DMS114 treated with DMSO at 0.1 percent for 48 hours (cell line): ENCODE results near the gene TRMT1.
"Not testable (repeated sequence)": the region's sequence is repeated elsewhere in the genome, so short reads cannot be mapped to it uniquely, and the experiment has no call there.

Source experiments
- DNase-seq: peaks from one replicate; lab custom pipeline; 2025; ENCODE audit not compliant: unreplicated experiment; lab: John Stamatoyannopoulos, UW

Gene TRMT1

GRCh38 chr19:13116282-13117175 is at the start of gene TRMT1:
Gene TRMT1 (minus strand): TSS chr19:13116740. CDS start chr19:13116399, 341 bp downstream.
- DNase-seq, result peak; percentile 76

- not testable (repeated sequence) for DNase-seq
Measured at GRCh38 chr19:13166151-13166550, 49.6 kb upstream of the TRMT1 start.

- DNase-seq, result no peak
Measured at GRCh38 chr19:13165162-13165997, 48.8 kb upstream of the TRMT1 start.

GRCh38 chr19:13164343-13165161 is 48.0 kb upstream of the TRMT1 start:
- no peak for DNase-seq

- no peak for DNase-seq
Measured at GRCh38 chr19:13163609-13164342, 47.2 kb upstream of the TRMT1 start.

- peak; percentile 92 for DNase-seq
Measured at GRCh38 chr19:13162724-13163608, 46.4 kb upstream of the TRMT1 start.

GRCh38 chr19:13160557-13160956 is 44.0 kb upstream of the TRMT1 start:
- no peak for DNase-seq

- DNase-seq, result no peak
Measured at GRCh38 chr19:13159713-13160112, 43.2 kb upstream of the TRMT1 start.

GRCh38 chr19:13155472-13156359 is 39.2 kb upstream of the TRMT1 start:
- no peak for DNase-seq

- DNase-seq, result no peak
Measured at GRCh38 chr19:13154911-13155471, 38.5 kb upstream of the TRMT1 start.

- DNase-seq, result no peak
Measured at GRCh38 chr19:13154241-13154778, 37.8 kb upstream of the TRMT1 start.

- no peak for DNase-seq
Measured at GRCh38 chr19:13153569-13154240, 37.2 kb upstream of the TRMT1 start.

GRCh38 chr19:13152974-13153568 is 36.5 kb upstream of the TRMT1 start:
- peak; percentile 81 for DNase-seq

GRCh38 chr19:13152356-13152973 is 35.9 kb upstream of the TRMT1 start:
- no peak for DNase-seq

GRCh38 chr19:13151605-13152355 is 35.2 kb upstream of the TRMT1 start:
- peak; percentile 89 for DNase-seq
